K562 (cell line): ENCODE results near the gene NAIF1. TPM values are rescaled to one million over a fixed set of nuclear protein-coding genes. Genes with fewer than 3 reads are reported as not detected.

Experiments used
- BRF2 ChIP-seq: IDR thresholded peaks from 3 replicates; pipeline ENCODE4 v1.6.1; 2011; ENCODE audit warnings: borderline replicate concordance, mild to moderate bottlenecking; ENCODE audit not compliant: insufficient read length, insufficient read depth
- CHD4 ChIP-seq: fragments of 200-600 bp; sonication (generic); IDR thresholded peaks from 3 replicates; pipeline ENCODE4 v1.6.1; 2012; ENCODE audit warnings: low read depth, mild to moderate bottlenecking, mixed read lengths, low read length, inconsistent platforms; ENCODE audit not compliant: insufficient read depth, insufficient replicate concordance, poor library complexity, severe bottlenecking
- FUS ChIP-seq: fragments of 200-400 bp; formaldehyde crosslinking; optimal IDR thresholded peaks from 2 replicates; pipeline ENCODE3; 2017; ENCODE audit warnings: low read depth, low read length
- GATAD2A ChIP-seq: fragments of 450-650 bp; IDR thresholded peaks from 2 replicates; pipeline ENCODE4 v1.6.1; 2017
- HMGXB4 ChIP-seq: sonication (generic); formaldehyde crosslinking; IDR thresholded peaks from 2 replicates; pipeline ENCODE4 v1.8.1; 2023; ENCODE audit warnings: mild to moderate bottlenecking, missing genetic modification reagents
- ID3 ChIP-seq, 2 experiments: fragments of 250-450 bp in 1 of 2; fragments of 450-650 bp in 1 of 2; sonication (Bioruptor Pico) in 1 of 2; IDR thresholded peaks; 2 replicates each; pipeline versions ENCODE4 v1.6.1 to v1.8.0; 2016 to 2021; ENCODE audit warnings: mild to moderate bottlenecking in 2 of 2, moderate library complexity in 2 of 2, missing compliant biosample characterization in 1 of 2, missing genetic modification characterization in 1 of 2
- NCOA1 ChIP-seq: fragments of 450-650 bp; IDR thresholded peaks from 2 replicates; pipeline ENCODE4 v1.6.1; 2016; ENCODE audit warnings: low read depth
- NFE2 ChIP-seq: IDR thresholded peaks from 2 replicates; pipeline ENCODE4 v1.6.1; 2014; ENCODE audit warnings: antibody characterized with exemption, low read depth
- RREB1 ChIP-seq: fragments of 250-450 bp; sonication (Bioruptor Pico); IDR thresholded peaks from 2 replicates; pipeline ENCODE4 v1.4.0; 2020
- ZEB2 ChIP-seq: fragments of 450-650 bp; IDR thresholded peaks from 2 replicates; pipeline ENCODE4 v1.6.1; 2016
- polyA plus RNA-seq, 8 experiments: library from polyadenylated mRNA; depleted of rRNA in 4 of 8; stranded (reverse) in 5 of 8; unstranded in 3 of 8; fragments of >200 nt; fragmentation: Nextera tagmentation in 2 of 8; fragmentation: Illumina TruSeq in 1 of 8; extraction: Ambion mirVana in 2 of 8; extraction: Trizol in 1 of 8; gene quantifications; 2 replicates each; pipeline versions ENCODE4 v1.2.1 to v1.2.3, GENCODE V29; 2011 to 2014; ENCODE audit warnings: inconsistent platforms in 1 of 8, missing spikeins in 1 of 8
- total RNA-seq, 7 experiments: library from RNA; depleted of rRNA in 6 of 7; stranded (reverse); fragments of >200 nt in 6 of 7; fragmentation: Illumina TruSeq in 2 of 7; extraction: Trizol in 2 of 7; gene quantifications; 2 replicates each; pipeline versions ENCODE4 v1.2.1 to v1.2.3, GENCODE V29; 2011 to 2021; ENCODE audit warnings: low replicate concordance in 1 of 7
- TF ChIP-seq, protein P1 (sequence below), 2 experiments: fragments of 200-800 bp in 1 of 2; sonication (Bioruptor generic) in 1 of 2; sonication (generic) in 1 of 2; formaldehyde crosslinking in 1 of 2; IDR thresholded peaks in 1 of 2; conservative IDR thresholded peaks in 1 of 2; 2 replicates each; pipeline versions ENCODE4 v1.5.0 to v1.6.1; 2016 to 2020; ENCODE audit warnings: missing compliant biosample characterization in 1 of 2, missing genetic modification characterization in 1 of 2, missing genetic modification reagents in 1 of 2
- TF ChIP-seq, protein P2 (sequence below): fragments of 250-450 bp; sonication (Bioruptor Pico); IDR thresholded peaks from 2 replicates; pipeline ENCODE4 v1.8.0; 2022; ENCODE audit warnings: inconsistent platforms, mild to moderate bottlenecking, moderate library complexity, borderline replicate concordance

Gene NAIF1
- total and polyA plus RNA-seq, 9 of the 15 experiments (the other 6 are each of a cell fraction or from before 2014, with no cell fraction given) = 4.8 to 26.6 (median 17.2) TPM

DNA sequence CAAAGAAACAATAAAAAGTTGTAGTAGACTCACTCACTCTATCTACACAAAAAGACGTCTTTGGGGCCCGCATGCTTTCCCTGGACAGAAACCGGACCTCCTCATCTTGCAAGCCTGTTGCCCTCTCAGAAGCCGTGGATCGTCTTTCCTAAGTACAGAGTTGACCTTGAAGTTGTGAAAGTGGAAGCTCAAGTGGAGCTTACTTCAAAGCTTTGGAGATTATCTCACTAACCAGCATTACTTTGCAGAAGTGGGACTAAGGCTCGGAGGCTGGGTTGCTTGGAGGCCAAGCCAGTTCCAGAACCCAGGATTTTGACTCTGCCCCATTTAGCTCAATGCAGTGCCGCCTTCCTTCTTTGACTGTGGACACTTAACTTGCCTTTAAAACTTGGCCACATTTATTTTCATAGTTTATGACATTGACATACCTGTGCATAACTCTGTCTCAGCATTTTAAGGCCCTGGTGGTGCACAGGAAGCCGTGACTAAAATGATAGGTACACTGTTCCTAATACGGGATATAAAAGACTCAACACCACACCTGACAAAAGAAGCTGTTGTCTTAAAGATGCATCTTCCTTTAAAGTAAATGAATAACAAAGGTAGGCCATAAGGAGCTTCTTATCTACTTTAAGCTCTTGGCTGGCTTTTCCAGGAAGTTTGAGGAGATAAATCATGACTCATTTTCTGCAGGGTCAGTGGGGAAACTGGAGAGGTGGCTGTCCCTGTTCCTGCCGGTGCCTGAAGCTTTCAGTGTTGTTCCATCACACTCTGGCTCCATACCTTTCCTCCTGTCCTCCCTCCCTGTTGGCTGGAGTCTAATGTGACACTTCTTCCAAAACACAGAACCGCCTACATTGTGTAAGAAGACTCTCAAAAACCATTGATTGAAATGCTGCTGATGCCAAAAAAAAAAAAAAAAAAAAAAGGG, 11.6 kb upstream of the NAIF1 start (continued):
- TF ChIP-seq BRF2 (no peak), NFE2 (peak; percentile 75), HMGXB4 (CRISPR knock-in tag) (no peak), FUS (no peak), NCOA1 (peak; percentile 42; the same call in 1 of the 2 replicates), CHD4 (no peak), ID3 (CRISPR knock-in tag; IDR thresholded peaks at IDR 0.05) (no peak), ID3 (tag; IDR thresholded peaks at IDR 0.05) (peak; percentile 50; the same call in 1 of the 2 replicates), GATAD2A (no peak), RREB1 (CRISPR knock-in tag) (no peak), ZEB2 (peak; percentile 98)
- TF ChIP-seq, protein P1, sequence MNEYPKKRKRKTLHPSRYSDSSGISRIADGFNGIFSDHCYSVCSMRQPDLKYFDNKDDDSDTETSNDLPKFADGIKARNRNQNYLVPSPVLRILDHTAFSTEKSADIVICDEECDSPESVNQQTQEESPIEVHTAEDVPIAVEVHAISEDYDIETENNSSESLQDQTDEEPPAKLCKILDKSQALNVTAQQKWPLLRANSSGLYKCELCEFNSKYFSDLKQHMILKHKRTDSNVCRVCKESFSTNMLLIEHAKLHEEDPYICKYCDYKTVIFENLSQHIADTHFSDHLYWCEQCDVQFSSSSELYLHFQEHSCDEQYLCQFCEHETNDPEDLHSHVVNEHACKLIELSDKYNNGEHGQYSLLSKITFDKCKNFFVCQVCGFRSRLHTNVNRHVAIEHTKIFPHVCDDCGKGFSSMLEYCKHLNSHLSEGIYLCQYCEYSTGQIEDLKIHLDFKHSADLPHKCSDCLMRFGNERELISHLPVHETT (CRISPR knock-in tag; conservative IDR thresholded peaks at IDR 0.05 in 1 of 2, IDR thresholded peaks at IDR 0.05 in 1 of 2) = peak in 1 of 2 experiments; percentile 51; a peak in 1 of 4 replicates
- TF ChIP-seq, protein P2, sequence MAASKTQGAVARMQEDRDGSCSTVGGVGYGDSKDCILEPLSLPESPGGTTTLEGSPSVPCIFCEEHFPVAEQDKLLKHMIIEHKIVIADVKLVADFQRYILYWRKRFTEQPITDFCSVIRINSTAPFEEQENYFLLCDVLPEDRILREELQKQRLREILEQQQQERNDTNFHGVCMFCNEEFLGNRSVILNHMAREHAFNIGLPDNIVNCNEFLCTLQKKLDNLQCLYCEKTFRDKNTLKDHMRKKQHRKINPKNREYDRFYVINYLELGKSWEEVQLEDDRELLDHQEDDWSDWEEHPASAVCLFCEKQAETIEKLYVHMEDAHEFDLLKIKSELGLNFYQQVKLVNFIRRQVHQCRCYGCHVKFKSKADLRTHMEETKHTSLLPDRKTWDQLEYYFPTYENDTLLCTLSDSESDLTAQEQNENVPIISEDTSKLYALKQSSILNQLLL = no peak
